CD4-positive, alpha-beta T cell (primary cell): ENCODE data around the gene PAMR1. TPM values are rescaled to one million over a fixed set of nuclear protein-coding genes. Genes with fewer than 3 reads are reported as not detected.

Experiments
- ATAC-seq: fragments of 200-7000 bp; cut with Tn5 transposase; one replicate; pipeline ENCODE4 v1.10.0; 2022; ENCODE audit warnings: mild to moderate bottlenecking; ENCODE audit not compliant: poor library complexity
- CTCF ChIA-PET: fragments of 350-600 bp; sonication (Branson Sonifier 250); formaldehyde crosslinking; loops from one replicate; lab custom pipeline; 2021; ENCODE audit warnings: antibody characterized with exemption, inconsistent platforms; lab: Charles Lee
- POLR2A ChIA-PET: fragments of 350-600 bp; sonication (Branson Sonifier 250); formaldehyde crosslinking; loops from one replicate; lab custom pipeline; 2021; ENCODE audit warnings: antibody characterized with exemption, inconsistent platforms; lab: Charles Lee
- DNase-seq, 14 experiments: peaks; one replicate each; pipeline ENCODE4 v3.0.0-alpha.2; 2013 to 2020; ENCODE audit warnings: mixed read lengths in 2 of 14
- H3K27ac ChIP-seq, 2 donors: one replicate each; pipeline versions ENCODE4 v1.5.1 to v1.7.0; 2013; ENCODE audit warnings: low read length in 2 of 2, low read depth in 1 of 2, mild to moderate bottlenecking in 1 of 2
- H3K27me3 ChIP-seq, 2 experiments: 1 replicate in 1 of 2; 2 replicates in 1 of 2; pipeline versions ENCODE4 v1.6.1 to v1.7.0; 2013; ENCODE audit warnings: low read length in 2 of 2, control low read depth in 1 of 2, mild to moderate bottlenecking in 1 of 2, moderate library complexity in 1 of 2; ENCODE audit not compliant: insufficient read depth in 2 of 2, control insufficient read depth in 1 of 2
- H3K36me3 ChIP-seq: one replicate; pipeline ENCODE4 v1.6.1; 2013; ENCODE audit warnings: low read length, control low read depth; ENCODE audit not compliant: insufficient read depth
- H3K4me1 ChIP-seq: one replicate; pipeline ENCODE4 v1.6.1; 2013; ENCODE audit warnings: low read length, control low read depth; ENCODE audit not compliant: insufficient read depth
- H3K4me3 ChIP-seq: one replicate; pipeline ENCODE4 v1.5.1; 2013; ENCODE audit warnings: mild to moderate bottlenecking, low read length, moderate library complexity
- H3K9me3 ChIP-seq, 2 experiments: 1 replicate in 1 of 2; 2 replicates in 1 of 2; pipeline versions ENCODE4 v1.6.1 to v1.7.0; 2013; ENCODE audit warnings: low read length in 2 of 2, mild to moderate bottlenecking in 2 of 2, control low read depth in 1 of 2, moderate library complexity in 1 of 2; ENCODE audit not compliant: control insufficient read depth in 1 of 2, insufficient read depth in 1 of 2
- H3K27ac Mint-ChIP-seq: one replicate; pipeline ENCODE4 v1.8.0; 2020; ENCODE audit warnings: mixed read lengths
- H3K27me3 Mint-ChIP-seq: one replicate; pipeline ENCODE4 v1.8.0; 2021; ENCODE audit warnings: mixed read lengths
- H3K36me3 Mint-ChIP-seq: one replicate; pipeline ENCODE4 v1.8.0; 2021; ENCODE audit warnings: low read depth, mixed read lengths
- H3K4me1 Mint-ChIP-seq: one replicate; pipeline ENCODE4 v1.8.0; 2021; ENCODE audit warnings: low read depth, mixed read lengths
- H3K4me3 Mint-ChIP-seq: one replicate; pipeline ENCODE4 v1.8.0; 2020; ENCODE audit warnings: mild to moderate bottlenecking, mixed read lengths
- H3K9me3 Mint-ChIP-seq: one replicate; pipeline ENCODE4 v1.8.0; 2020; ENCODE audit warnings: mixed read lengths
- intact Hi-C, 2 experiments: fragments of 100-400 bp; cut with DNase I in 1 of 2; cut with micrococcal nuclease in 1 of 2; formaldehyde crosslinking; loops; one replicate each; pipeline versions ENCODE4 v1.15.1 to v1.9.0; 2023 to 2025; cut with DNase I, micrococcal nuclease
- total RNA-seq, 174 experiments: library from RNA in 2 of 174; stranded (reverse) in 2 of 174; gene quantifications; one replicate each; pipeline ENCODE4 v1.2.3 and lab custom pipeline; 2021 to 2026
- TF ChIP-seq, protein P1 (sequence below): fragments of 200-600 bp; IDR thresholded peaks from one replicate; pipeline ENCODE4 v1.8.0; 2022; ENCODE audit warnings: antibody characterized with exemption, mild to moderate bottlenecking

Gene PAMR1
- total RNA-seq, 2 experiments from 2014 or later = not detected

DNA sequence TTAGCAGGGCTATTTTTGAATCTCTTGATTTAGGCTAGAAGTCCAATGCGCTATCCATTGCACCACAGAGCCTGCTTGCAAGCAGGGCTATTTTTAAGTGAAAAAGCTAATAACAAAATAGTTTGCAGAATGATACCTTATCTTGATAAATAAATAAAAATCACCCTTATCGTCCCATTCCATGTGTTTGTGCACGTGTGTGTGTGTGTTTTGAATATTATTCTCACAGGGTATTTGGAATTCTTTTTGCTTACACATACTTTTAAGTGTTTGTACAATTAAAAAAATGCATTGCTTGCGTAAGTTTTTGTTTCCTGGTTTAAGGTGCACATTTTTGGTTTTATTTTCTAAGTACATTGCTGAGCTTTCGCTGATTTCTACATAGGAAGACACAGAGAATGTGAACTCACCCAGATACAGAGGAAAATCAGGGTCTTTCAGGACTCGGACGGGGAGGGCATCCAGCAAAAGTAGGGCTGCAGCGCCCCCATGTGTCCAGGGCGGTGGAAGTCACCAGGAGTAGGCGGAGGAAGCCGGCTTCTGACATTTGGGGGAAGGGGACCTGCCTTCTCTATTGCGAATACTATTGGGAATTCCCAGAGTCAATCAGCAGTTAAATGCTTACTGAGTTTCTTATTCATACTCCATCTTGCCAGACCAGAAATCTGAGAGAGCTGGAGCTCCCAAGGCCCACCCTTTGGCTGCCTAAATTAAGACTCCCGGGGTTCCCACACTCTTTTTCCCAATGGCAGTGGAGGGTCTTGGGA, 133.3 kb downstream of the PAMR1 start:
- H3K27me3 ChIP-seq = no peaks in the 10 kb centered on the region
- ATAC-seq (peak; percentile 79), DNase-seq (peak; percentile 72 to 94 (median 86))
- Mint-ChIP-seq H3K4me3 (peak overlapping the region; percentile 75), H3K27me3 (no peaks in the 10 kb centered on the region), H3K4me1 (peaks cover 26% of the 10 kb centered on the region), H3K27ac (no peak overlapping the region), H3K9me3 (no peaks in the 10 kb centered on the region), H3K36me3 (no peaks in the 10 kb centered on the region)
- intact Hi-C loops = loop anchor here (1.0 to 10.0 kb wide), 7 partner anchors 394 to 877 kb away; partner anchors contain the start of gene ELF5 (in 1 of the 2)
- H3K4me1 ChIP-seq = peaks cover 19% of the 10 kb centered on the region
- H3K27ac ChIP-seq = no peak overlapping the region
- no peaks in the 10 kb centered on the region for H3K36me3 ChIP-seq
- TF ChIP-seq, protein P1, sequence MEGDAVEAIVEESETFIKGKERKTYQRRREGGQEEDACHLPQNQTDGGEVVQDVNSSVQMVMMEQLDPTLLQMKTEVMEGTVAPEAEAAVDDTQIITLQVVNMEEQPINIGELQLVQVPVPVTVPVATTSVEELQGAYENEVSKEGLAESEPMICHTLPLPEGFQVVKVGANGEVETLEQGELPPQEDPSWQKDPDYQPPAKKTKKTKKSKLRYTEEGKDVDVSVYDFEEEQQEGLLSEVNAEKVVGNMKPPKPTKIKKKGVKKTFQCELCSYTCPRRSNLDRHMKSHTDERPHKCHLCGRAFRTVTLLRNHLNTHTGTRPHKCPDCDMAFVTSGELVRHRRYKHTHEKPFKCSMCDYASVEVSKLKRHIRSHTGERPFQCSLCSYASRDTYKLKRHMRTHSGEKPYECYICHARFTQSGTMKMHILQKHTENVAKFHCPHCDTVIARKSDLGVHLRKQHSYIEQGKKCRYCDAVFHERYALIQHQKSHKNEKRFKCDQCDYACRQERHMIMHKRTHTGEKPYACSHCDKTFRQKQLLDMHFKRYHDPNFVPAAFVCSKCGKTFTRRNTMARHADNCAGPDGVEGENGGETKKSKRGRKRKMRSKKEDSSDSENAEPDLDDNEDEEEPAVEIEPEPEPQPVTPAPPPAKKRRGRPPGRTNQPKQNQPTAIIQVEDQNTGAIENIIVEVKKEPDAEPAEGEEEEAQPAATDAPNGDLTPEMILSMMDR = peak; percentile 93
- H3K4me3 ChIP-seq = no peak overlapping the region
- ChIA-PET CTCF (interaction anchor here (1.0 to 1.5 kb wide), 8 partner anchors 11 to 468 kb away, joined by 3 to 13 read pairs (median 4); no protein-coding TSS in a partner anchor), POLR2A (interaction anchor here (0.7 to 1.8 kb wide), 6 partner anchors 86 to 465 kb away, joined by 3 to 8 read pairs (median 3); no protein-coding TSS in a partner anchor)
- no peaks in the 10 kb centered on the region for H3K9me3 ChIP-seq

- no peaks in the 10 kb centered on the region for H3K27me3 ChIP-seq
- peak in 4 of 14 experiments; percentile 9 to 40 (median 32) for DNase-seq
- TF ChIP-seq, protein P1 = no peak
- no peaks in the 10 kb centered on the region for H3K9me3 Mint-ChIP-seq
- no peaks in the 10 kb centered on the region for H3K36me3 ChIP-seq
- intact Hi-C loops = loop anchor here in 1 of 2 experiments (10.0 kb wide), 1 partner anchor 876 kb away; the partner anchor contains the start of gene ELF5
- H3K4me1 Mint-ChIP-seq = peaks cover 26% of the 10 kb centered on the region
- no peaks in the 10 kb centered on the region for H3K9me3 ChIP-seq
- CTCF ChIA-PET = interaction anchor here (1.0 to 1.5 kb wide), 8 partner anchors 10 to 467 kb away, joined by 3 to 13 read pairs (median 4); no protein-coding TSS in a partner anchor
- no peak overlapping the region for H3K4me3 ChIP-seq
- peak; percentile 32 for ATAC-seq
- POLR2A ChIA-PET = interaction anchor here (0.7 to 1.8 kb wide), 5 partner anchors 155 to 476 kb away, joined by 3 to 8 read pairs (median 4); no protein-coding TSS in a partner anchor
- H3K4me1 ChIP-seq = peaks cover 19% of the 10 kb centered on the region
- H3K27ac Mint-ChIP-seq = no peak overlapping the region
- H3K36me3 Mint-ChIP-seq = no peaks in the 10 kb centered on the region
- H3K4me3 Mint-ChIP-seq = no peak overlapping the region
- H3K27ac ChIP-seq = no peak overlapping the region
- H3K27me3 Mint-ChIP-seq = no peaks in the 10 kb centered on the region
Observed at GRCh38 chr11:35390737-35391682, 134.4 kb downstream of the PAMR1 start.
